ENCODE data around the gene ARL6IP1.

ARL6IP1 gene

DNA sequence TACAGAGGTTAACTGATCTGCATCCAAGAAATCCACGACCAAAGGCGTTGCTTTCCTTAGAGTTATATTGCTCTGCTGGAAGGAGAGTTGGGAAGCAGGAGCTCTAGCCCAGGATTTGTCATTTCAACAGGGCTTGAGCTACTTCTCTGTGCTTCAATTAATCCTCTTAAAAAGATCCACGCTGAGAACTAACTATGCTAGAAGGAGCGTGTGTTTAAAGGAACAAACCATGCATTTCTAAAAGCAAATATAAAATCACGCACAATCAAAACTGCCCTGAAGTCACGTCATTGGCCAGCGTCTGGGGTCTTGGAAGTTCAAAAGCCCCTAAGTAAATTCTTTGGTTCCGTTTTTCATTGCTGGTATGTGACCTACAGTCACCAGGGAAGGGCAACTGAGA is 1.1 kb downstream of the ARL6IP1 start:
- Histone ChIP-seq H3K79me2 (ENCODE audit: insufficient read depth, low read depth) (peaks cover 34% of the 10 kb centered on the region), H3K27me3 (ENCODE audit: insufficient read depth, low read depth) (no peaks in the 10 kb centered on the region), H3K4me2 (peak overlapping the region; percentile 50), H3K4me3 (IDR thresholded peaks at IDR 0.05; ENCODE audit: insufficient read depth, low read depth, low read length) (no peak overlapping the region), H2AFZ (ENCODE audit: low read depth) (no peak overlapping the region), H3K27ac (no peak overlapping the region), H3K36me3 (ENCODE audit: insufficient read depth) (no peaks in the 10 kb centered on the region; the same call in 1 of the 2 replicates), H4K20me1 (ENCODE audit: insufficient read depth) (0 out of 2 replicates have a peak, but pooled peaks cover 3% of the 10 kb centered on the region), H3K4me1 (ENCODE audit: low read depth, poor library complexity, severe bottlenecking) (peaks cover 32% of the 10 kb centered on the region), H3K9ac (peak overlapping the region; percentile 64; the same call in 1 of the 2 replicates)
- TF ChIP-seq, protein P1, sequence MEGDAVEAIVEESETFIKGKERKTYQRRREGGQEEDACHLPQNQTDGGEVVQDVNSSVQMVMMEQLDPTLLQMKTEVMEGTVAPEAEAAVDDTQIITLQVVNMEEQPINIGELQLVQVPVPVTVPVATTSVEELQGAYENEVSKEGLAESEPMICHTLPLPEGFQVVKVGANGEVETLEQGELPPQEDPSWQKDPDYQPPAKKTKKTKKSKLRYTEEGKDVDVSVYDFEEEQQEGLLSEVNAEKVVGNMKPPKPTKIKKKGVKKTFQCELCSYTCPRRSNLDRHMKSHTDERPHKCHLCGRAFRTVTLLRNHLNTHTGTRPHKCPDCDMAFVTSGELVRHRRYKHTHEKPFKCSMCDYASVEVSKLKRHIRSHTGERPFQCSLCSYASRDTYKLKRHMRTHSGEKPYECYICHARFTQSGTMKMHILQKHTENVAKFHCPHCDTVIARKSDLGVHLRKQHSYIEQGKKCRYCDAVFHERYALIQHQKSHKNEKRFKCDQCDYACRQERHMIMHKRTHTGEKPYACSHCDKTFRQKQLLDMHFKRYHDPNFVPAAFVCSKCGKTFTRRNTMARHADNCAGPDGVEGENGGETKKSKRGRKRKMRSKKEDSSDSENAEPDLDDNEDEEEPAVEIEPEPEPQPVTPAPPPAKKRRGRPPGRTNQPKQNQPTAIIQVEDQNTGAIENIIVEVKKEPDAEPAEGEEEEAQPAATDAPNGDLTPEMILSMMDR (conservative IDR thresholded peaks at IDR 0.05; ENCODE audit: low read depth, low read length), result no peak

DNA sequence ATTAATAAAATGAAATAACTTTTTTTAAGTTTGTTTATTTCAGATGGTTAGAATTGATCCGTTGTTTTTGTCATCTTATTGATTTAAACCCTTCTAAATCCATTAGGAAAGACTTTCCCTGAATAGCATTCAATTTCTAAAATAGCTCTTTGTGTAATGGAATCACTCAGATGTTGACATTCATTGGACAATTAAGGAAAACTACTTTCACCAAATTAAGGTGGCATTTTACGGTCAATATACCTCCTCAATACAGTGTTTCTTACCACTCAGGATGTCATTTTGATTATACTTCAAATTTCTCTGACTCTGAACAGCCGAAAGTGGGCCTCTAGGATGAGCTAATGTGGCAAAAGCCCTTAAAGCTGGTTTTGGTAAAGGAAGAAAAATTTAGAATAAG is 1.8 kb downstream of the ARL6IP1 start:
- Histone ChIP-seq H3K4me2 (peak overlapping the region; percentile 50), H4K20me1 (ENCODE audit: insufficient read depth) (0 out of 2 replicates have a peak, but pooled peaks cover 3% of the 10 kb centered on the region), H3K27me3 (ENCODE audit: insufficient read depth, low read depth) (no peaks in the 10 kb centered on the region), H2AFZ (ENCODE audit: low read depth) (no peak overlapping the region), H3K36me3 (ENCODE audit: insufficient read depth) (no peaks in the 10 kb centered on the region; the same call in 1 of the 2 replicates), H3K9ac (no peak overlapping the region), H3K4me3 (IDR thresholded peaks at IDR 0.05; ENCODE audit: insufficient read depth, low read depth, low read length) (no peak overlapping the region), H3K79me2 (ENCODE audit: insufficient read depth, low read depth) (peaks cover 34% of the 10 kb centered on the region), H3K27ac (no peak overlapping the region), H3K4me1 (ENCODE audit: low read depth, poor library complexity, severe bottlenecking) (peaks cover 27% of the 10 kb centered on the region)
- TF ChIP-seq, protein P1 (conservative IDR thresholded peaks at IDR 0.05; ENCODE audit: low read depth, low read length), result no peak

DNA sequence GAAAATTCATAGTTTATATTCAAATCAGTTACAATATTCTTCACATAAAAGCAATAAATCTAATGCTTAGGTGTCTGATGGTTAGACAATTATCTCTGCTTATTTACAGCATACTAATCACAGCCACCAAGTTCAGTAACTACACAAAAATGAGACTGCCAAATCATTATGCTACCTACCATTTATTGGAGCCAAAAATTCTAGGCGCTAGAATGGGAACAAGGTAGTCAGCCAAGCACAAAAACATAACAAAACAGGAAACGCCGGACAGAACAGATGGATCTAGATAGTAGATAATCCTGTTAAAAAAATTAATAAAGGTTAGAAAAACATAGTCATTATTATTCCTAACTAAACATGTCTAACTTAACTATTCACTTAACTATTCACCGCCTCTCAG is 3.6 kb downstream of the ARL6IP1 start:
- Histone ChIP-seq H3K27ac (no peak overlapping the region), H3K9ac (no peak overlapping the region), H2AFZ (ENCODE audit: low read depth) (no peak overlapping the region), H3K27me3 (ENCODE audit: insufficient read depth, low read depth) (no peaks in the 10 kb centered on the region), H3K36me3 (ENCODE audit: insufficient read depth) (no peaks in the 10 kb centered on the region; the same call in 1 of the 2 replicates), H3K79me2 (ENCODE audit: insufficient read depth, low read depth) (peaks cover 34% of the 10 kb centered on the region), H4K20me1 (ENCODE audit: insufficient read depth) (0 out of 2 replicates have a peak, but pooled peaks cover 3% of the 10 kb centered on the region), H3K4me3 (IDR thresholded peaks at IDR 0.05; ENCODE audit: insufficient read depth, low read depth, low read length) (no peak overlapping the region), H3K4me2 (no peak overlapping the region), H3K4me1 (ENCODE audit: low read depth, poor library complexity, severe bottlenecking) (peaks cover 20% of the 10 kb centered on the region)
- TF ChIP-seq, protein P1 (conservative IDR thresholded peaks at IDR 0.05; ENCODE audit: low read depth, low read length), result no peak

DNA sequence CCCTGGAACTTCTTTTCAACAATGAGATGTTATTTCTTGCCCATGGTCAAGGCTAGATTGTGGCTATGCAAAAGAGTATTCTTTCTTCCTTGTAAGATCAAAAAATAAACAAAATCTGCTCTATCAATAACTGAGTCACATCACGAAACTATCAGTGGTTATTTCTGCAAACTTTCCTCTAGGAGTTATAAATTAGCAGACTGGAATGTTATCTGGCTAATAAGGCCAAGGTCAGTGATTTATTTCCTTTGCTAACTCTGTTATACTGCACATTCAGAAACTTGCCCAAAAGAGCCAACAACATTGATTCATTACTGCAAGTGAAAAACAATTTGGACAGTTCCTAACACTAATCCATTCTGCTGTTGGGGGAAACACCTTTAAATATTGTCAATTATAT is 5.0 kb downstream of the ARL6IP1 start:
- Histone ChIP-seq H3K27ac (no peak overlapping the region), H3K4me1 (ENCODE audit: low read depth, poor library complexity, severe bottlenecking) (peaks cover 20% of the 10 kb centered on the region), H4K20me1 (ENCODE audit: insufficient read depth) (0 out of 2 replicates have a peak, but pooled peaks cover 3% of the 10 kb centered on the region), H3K4me3 (IDR thresholded peaks at IDR 0.05; ENCODE audit: insufficient read depth, low read depth, low read length) (no peak overlapping the region), H3K79me2 (ENCODE audit: insufficient read depth, low read depth) (peaks cover 34% of the 10 kb centered on the region), H3K27me3 (ENCODE audit: insufficient read depth, low read depth) (no peaks in the 10 kb centered on the region), H3K9ac (no peak overlapping the region), H3K36me3 (ENCODE audit: insufficient read depth) (no peaks in the 10 kb centered on the region; the same call in 1 of the 2 replicates), H3K4me2 (no peak overlapping the region), H2AFZ (ENCODE audit: low read depth) (no peak overlapping the region)
- TF ChIP-seq, protein P1 (conservative IDR thresholded peaks at IDR 0.05; ENCODE audit: low read depth, low read length), result no peak
